T-helper 2 cell (primary cell): ENCODE results near the gene KIAA0586.
"Not testable (repeated sequence)": the region's sequence is repeated elsewhere in the genome, so short reads cannot be mapped to it uniquely, and the experiment has no call there.

Experiments
- DNase-seq, 5 experiments: peaks; one replicate each; pipeline versions ENCODE4 v3.0.0 to v3.0.0-alpha.2; 2012 to 2022

KIAA0586 gene

DNA sequence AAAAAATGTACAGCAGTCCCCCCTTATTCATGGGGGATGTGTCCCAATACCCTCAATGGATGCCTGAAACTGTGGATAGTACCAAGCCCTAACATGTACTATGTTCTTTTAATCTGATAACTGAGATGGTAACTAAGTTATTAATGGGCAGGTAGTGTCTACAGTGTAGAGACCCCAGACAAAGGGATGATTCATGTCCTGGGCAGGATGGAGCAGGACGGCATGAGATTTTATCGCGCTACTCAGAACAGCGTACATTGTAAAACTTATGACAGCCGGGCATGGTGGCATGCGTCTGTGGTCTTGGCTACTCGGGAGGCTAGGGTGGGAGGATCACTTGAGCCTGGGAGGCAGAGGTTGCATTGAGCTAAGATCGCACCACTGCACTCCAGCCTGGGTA lies 37.1 kb downstream of the KIAA0586 start:
- DNase-seq, result no peak

DNA sequence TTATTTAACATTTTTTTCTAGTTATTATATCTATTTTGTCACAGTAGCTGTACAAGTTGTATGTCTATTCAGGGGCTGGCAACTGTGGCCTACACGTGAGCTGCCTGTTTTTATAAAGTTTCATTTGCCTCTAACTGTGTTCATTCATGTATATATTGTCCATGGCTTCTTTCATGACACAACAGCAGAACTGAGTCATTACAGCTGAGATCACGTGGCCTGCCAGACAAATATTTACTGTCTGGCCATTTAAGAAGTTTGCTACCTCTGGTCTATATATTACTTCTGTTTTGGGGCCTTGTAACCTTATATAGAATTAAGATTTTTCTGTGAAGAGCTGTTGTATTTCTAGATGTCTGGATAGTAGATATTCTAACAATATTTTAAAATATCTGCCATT lies 37.9 kb downstream of the KIAA0586 start:
- no peak for DNase-seq

DNA sequence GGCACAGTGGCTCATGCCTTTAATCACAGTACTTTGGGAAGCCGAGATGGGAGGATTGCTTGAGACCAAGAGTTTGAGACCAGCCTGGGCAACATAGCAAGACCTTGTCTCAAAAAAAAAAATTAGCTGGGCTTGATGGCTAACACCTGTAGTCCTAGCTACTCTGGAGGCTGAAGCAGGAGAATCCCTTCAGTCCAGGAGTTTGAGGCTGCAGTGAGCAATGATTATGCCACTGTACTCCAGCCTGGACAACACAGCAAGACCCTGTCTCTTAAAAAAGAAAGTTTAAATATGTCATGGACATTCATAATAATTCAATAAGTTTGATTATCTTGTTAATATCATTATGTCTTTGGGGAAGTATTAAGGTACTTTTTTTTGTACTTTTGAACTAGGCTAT lies 38.9 kb downstream of the KIAA0586 start:
- DNase-seq, result no peak

DNA sequence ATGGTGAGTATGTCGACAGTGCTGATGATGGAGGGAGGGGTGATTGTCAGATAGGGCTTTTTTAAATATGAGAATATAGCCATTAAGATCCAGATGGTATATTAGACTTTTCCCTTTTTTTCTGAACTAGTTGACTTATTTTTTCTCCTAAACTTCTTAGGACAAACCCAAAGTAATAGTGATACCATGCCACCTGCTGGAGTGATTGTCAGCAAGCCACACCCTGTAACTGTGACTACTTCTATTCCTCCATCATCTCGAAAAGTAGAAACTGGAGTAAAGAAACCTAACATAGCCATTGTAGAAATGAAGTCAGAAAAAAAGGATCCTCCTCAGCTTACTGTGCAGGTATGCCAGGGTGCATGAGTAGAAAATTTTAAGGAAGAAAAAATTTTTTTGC lies 40.1 kb downstream of the KIAA0586 start:
- no peak for DNase-seq

DNA sequence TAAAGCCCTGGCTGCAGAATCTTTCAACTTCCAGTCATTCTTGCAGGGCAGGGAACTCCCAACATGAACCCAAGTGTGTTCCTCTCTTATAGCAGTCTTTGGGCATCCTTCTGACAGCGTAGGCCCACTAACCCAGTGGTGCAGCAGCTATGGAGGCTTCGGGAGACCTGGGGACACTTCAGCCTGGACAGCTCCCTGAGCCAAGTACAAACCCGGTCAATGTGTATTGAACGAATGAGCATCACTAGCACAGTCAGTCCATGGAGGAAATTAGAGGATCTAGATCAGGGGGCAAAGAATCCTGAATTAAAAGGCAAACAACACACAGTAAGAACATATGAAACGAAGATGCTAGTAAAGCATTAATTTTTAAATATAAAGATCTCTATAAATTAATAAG lies 41.8 kb downstream of the KIAA0586 start:
- DNase-seq, result no peak

DNA sequence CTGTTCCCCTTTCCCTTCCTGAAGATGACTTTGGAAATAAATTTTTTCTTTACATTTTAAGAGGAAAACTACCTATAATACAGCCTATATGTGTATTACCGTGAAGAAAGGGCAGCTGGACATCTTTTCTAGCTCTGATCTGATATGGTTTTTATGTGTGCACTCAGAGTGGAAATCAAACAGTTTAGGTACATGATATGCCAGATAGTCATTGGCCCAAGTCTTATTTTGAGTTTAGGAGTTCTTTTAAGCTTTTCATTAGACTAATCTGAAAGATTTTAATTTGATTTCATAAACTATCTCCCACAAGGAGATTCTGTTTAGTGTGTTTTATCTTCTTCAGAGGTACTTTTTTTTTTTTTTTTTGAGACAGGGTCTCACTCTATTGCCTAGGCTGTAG lies 48.8 kb downstream of the KIAA0586 start:
- DNase-seq, result no peak

DNA sequence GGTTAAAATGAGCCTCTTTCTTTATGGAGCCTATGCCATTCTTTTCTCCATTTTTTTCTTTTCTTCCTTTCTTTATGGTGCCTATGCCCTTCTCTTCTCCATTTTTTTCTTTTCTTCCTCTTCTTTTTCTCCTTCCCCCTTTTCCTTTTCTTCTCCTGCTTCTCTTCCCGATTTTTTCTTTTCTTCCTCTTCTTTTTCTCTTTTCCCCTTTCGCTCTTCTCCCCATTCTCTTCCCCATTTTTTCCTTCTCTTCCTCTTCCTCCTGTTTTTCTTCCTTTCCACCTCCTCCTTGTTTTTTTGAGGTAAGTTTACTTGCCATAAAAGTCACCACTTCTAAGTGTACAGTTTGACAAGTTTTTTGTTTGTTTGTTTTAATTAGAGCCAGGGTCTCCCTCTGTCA lies 50.1 kb downstream of the KIAA0586 start:
- DNase-seq, result no peak

DNA sequence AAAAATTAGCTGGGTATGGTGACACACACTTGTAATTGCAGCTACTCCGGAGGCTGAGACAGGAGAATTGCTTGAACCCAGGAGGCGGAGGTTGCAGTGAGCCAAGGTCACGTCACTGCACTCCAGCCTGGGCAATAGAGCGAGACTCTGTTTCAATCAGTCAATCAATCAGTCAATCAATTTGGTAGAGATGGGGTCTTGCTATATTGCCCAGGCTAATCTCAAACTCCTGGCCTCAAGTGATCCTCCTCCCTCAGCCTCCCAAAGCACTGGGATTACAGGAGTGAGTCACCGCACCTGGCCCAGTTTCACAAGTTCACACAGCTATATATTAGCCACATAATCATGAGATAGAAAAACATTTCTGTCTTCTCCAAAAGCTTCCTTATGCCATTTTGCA lies 50.8 kb downstream of the KIAA0586 start:
- not testable (repeated sequence) for DNase-seq

DNA sequence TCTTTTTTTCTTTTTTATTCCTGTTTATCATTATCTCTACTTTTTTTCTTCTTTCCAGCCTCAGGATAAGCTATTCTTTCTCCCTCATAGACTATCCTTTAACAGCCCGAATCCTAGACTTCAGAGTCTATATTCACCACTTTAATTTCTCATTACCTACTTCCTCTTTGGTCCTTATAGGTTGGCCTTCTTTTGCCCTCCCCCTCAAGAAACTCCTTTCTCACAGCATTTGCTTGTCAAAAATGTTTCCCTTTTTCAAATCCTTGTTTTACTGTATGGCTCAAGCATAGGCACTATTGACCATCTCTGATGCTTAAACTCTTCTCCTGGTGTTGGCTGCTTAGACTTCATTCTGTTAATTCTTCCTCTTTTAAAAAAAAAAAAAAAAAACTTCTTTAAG lies 52.5 kb downstream of the KIAA0586 start:
- no peak for DNase-seq

DNA sequence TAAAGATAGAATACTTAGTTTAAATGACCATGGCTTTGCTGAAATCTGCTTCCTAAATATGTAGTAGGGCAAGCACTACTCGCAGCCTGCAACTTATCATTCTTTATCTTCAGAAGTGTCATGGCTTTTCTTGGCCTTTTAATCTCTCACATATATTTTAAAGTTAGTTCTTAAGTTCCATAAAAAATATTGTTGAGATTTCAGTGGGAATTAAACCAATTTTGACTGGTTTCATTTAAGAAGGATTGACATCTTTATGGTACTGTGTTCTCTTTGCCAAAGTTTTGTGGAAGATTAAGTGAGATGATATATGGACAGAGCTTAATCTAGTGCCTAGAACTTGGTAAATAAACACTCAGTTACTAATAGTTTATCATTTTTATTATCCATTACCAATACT lies 56.7 kb downstream of the KIAA0586 start:
- DNase-seq, result no peak

DNA sequence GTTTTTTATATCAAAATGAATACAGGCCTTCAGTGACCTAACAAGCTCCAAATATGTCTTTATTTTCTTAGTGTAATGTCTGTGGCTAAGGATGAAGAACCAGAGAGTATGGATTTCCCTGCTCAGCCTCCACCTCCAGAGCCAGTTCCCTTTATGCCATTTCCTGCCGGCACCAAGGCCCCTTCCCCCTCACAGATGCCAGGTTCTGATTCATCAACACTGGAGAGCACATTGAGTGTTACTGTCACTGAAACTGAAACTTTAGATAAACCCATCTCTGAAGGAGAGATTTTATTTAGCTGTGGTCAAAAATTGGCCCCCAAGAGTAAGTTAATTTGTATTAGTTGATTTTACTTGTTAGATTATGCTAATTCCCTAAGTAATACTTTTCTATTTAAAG lies 61.0 kb downstream of the KIAA0586 start:
- DNase-seq, result peak in 1 of 5 experiments; percentile 49

DNA sequence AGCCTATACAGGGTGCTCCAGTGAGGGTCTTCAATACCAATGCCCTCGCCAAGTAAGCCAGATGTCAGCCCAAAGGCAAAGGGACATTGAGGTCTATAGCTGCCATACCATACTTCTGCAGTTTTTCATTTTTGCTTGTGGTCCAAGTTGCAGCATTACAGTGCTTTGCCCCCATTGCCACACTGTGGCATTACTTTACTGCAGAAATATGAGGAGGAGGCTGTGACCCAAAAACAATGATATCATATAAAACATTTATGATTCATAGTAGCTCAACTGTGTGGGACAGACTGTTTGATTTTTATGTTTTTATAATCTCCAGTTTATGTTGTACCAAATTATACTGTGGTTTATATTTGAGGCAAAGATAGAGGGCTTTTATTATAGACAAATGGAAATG lies 64.1 kb downstream of the KIAA0586 start:
- no peak for DNase-seq

DNA sequence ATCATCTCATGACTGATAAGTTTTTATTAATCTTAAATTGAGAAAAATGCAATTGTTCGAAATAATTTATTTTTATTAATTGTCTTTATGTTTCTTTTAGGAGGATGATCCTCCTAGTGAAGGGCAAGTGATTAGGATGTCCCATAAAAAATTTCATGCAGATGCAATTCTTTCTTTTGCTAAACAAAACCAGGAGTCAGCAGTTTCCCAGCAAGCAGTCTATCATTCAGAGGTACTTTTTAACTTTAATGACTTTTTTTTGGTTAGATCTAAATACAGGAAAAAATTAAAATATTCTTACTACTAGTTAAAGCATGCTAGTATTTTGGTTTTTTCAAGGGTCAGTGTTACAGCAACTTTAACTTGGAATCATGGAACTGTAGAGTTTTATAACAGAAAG lies 64.5 kb downstream of the KIAA0586 start:
- no peak for DNase-seq

DNA sequence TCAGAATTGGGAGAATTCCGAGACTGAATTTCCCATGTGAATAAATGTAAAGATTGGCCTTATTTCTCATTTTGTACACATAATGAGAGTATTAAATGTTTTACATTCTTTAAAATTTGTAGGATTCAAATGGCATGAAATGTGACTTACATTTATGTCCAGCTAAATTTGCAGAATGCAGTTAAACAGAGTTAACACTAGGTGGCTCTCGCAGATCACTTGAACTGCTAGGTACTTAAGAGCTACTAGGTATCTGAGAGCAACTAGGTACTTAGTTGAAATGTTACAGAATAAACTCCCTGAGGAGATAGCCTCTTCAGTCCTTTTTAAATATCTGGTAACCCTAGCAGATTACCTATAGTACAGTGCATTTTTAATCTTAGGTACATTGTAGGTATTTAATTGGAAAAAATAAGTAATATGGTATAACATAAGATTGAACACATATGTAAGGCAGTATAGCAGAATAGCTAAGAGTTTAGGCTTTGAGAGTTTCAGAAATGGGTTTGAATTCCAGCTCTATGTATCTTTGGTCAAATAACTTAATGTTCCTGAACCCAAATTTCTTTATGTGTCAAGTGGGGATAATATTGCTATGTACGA lies 73.8 kb downstream of the KIAA0586 start:
- peak in 1 of 5 experiments; percentile 73 for DNase-seq

DNA sequence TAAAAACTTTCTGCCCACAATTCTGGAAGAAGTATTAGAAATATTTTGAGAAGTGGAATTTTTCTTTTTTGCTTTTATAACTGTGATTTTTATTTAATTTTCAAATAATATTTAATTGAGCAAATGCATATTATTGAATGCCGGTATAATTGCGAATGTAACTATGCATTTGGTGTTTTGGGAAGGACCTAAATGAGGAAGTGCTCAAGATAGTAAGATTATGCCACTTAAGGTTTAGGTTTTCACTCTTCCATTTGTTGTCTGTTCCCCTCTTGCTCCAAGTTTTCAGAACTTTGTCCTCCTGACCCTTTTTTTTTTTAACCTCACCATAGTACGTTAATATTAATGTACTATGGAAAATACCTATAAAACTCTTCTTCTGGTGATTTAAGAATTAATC lies 85.8 kb downstream of the KIAA0586 start:
- no peak for DNase-seq

DNA sequence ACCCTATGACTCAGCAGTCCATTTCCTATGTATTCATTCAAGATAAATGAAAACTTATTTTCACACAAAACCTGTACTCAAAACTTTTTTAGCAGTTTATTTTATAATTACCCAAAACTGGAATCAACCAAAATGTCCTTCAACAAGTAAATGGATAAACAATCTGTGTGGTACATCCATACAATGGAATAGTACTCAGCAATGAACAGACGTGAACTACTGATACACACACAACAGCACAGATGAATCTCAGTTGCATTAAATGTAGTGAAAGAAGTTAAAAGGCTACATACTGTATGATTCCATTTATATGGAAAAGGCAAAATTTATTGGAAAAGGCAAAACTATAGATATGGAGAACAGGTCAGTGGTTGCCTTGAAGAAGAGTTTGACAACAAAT lies 90.1 kb downstream of the KIAA0586 start:
- no peak for DNase-seq

DNA sequence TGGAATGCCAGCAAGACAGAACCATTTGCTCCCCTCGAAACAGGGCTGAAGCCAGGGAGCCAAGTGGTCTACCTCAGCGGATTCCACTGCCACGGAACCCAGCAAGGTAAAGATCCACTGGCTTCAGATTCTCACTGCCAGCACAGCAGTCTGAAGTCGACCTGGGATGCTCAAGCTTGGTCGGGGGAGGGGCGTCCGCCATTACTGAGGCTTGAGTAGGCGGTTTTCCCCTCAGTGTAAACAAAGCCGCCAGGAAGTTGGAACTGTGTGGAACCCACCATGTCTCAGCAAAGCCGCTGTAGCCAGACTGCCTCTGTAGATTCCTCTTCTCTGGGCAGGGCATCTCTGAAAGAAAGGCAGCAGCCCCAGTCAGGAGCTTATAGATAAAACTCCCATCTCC lies 98.2 kb downstream of the KIAA0586 start:
- not testable (repeated sequence) for DNase-seq

DNA sequence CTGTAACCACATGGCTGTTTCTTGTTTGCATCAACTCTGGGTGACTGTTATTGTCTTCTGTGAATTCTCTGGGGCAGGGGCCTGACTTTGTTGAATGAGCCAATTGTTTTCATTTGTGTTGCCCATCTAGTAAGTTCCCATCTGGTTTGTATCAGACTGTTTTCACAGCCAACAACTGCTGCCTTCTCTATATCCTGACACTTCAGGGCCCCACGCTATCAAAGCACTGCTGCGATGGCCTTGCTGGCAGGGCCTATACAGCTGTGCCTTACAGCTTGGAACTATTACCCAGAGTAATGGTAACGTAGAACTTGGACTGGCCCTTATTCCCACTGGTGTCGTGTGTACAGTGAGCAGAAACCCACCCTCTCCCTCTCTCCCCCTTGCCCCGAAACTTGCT lies 105.9 kb downstream of the KIAA0586 start:
- DNase-seq, result no peak

DNA sequence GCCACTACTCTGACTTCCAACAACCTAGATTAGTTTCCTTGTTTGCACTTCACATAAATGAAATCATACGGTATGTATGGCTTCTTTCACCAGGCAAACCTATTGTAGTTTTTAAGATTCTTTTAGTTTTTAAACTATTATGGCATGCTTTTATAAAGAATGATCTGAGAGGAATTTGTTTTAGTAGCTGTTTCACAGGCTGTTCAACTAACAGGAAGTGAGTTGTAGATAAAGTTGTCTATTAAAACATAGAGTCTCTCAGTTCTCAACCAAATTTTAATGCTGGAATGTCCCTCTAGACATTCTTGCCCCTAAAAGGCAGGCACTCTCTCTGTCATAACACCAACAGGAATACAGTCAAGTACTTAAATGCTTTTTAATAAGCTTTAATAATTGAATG lies 107.5 kb downstream of the KIAA0586 start:
- no peak for DNase-seq

DNA sequence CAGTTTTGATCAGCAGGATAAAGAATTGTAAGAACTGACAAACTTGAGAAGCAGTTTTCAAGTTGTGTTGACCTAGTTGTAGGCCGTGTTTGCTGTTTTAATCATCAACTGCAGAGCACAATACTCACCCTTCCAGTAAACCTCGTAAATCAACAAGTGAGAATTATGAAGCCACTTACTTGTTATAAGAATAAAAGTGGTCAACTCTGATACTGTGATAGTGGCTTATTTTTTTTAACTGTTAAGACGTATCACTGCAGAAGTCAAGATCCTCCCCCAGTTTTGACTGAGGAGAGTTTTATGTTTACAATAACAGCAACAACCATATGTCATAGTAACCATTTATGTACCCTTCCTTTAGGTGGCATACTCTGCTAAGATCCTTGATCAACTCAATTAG lies 109.5 kb downstream of the KIAA0586 start:
- DNase-seq, result peak in 1 of 5 experiments; percentile 25

DNA sequence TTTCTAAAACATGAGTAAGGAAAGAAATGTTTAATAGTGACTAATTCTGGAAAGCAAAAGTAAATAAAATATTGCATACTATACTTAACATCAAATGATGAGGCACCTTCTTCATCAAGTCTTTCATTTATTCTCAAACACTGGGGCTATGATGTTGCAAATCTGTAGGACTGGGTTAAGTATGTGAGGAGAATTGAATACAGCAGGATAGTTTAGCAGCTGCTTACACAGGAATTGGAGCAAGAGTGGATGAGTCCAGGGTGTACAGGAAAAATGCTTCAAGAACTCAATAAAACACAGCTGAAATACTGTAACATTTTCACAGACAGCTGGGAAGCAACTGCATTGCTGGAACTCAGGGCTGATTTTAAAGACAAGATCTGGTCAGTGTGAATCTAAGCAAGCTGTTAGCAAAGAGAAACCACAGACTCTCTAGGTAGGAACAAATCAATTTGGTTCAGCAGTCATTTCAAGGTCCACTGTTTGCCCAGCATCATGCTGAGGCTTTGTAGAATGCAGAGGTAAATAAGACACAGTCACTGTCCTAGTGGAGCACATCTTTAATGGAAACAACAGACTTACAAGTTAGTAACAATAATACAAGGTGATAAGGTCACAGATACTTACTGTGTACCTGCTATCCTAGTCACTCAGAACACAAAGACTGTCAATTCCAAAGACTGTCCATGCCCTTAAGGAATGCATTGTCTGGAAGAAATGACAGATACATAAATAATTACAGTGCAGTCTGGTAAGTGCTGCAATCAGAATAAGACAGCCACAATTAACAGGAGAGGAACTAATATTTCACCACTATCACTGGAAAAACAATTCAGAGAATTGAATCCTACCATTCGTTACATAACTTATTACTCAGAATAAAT lies 113.5 kb downstream of the KIAA0586 start:
- no peak for DNase-seq

DNA sequence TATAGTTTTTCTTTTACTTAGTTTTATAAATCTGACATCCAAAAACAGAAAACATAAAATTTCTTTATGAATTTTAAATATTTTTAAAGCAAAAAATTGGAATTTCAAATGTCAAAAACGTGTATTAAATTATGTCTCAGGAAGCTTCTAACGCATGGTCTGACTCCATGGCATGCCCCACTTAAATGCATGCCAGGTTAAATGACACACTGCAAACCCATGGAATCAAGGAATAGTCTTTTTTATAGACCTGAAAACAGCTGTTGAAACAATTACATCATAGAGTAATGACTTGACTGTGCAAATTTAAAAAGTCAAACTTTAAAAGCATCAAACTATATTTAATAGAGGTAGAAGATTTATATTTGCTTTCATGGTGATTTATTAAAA lies 114.1 kb downstream of the KIAA0586 start:
- DNase-seq, result no peak

DNA sequence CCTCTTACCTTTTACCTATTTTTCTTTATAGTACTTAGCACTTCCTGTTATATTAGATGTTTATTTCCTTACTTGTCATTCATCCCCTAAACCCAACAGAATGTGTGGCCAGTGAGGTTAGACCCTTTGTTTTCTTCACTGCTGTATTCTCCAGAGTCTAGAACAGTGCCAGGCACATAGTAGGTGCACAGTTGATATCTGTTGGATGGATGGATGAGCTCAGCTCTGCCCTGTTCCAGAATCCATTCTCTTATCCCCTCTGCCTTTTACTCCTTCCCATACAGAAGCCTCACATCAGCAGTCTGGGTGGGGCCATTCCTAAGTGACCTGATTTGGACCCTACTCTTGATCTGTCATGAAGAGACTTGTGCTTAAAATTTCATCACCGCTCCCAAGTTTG lies 115.7 kb downstream of the KIAA0586 start:
- no peak for DNase-seq

DNA sequence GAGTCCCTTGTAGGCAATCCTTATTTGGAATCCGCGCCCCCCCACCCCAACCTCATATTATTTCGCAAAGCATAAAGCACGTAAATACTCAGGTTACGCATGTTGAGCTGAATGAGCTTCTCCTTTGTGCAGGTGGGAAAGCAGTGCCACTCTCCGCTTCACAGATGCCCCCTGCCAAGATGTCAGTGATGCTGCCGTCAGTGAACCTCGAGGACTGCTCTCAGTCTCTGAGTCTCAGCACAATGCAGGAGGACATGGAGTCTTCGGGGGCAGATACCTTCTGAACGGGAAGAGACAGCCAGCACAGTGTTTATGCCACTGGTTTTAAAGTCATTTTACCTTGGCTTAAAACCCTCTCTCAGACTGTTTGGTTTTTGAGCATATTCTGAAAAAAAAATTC lies 120.1 kb downstream of the KIAA0586 start:
- DNase-seq, result no peak
